HPDE6-E6E7 (cell line): ENCODE measurements around the gene TSPAN5.
"Not testable (repeated sequence)": the region's sequence is repeated elsewhere in the genome, so short reads cannot be mapped to it uniquely, and the experiment has no call there.

ENCODE experiments used
- DNase-seq: peaks from one replicate; pipeline ENCODE4 v3.0.0; 2011; ENCODE audit warnings: missing footprints; ENCODE audit errors: extremely low spot score

Gene TSPAN5

DNA sequence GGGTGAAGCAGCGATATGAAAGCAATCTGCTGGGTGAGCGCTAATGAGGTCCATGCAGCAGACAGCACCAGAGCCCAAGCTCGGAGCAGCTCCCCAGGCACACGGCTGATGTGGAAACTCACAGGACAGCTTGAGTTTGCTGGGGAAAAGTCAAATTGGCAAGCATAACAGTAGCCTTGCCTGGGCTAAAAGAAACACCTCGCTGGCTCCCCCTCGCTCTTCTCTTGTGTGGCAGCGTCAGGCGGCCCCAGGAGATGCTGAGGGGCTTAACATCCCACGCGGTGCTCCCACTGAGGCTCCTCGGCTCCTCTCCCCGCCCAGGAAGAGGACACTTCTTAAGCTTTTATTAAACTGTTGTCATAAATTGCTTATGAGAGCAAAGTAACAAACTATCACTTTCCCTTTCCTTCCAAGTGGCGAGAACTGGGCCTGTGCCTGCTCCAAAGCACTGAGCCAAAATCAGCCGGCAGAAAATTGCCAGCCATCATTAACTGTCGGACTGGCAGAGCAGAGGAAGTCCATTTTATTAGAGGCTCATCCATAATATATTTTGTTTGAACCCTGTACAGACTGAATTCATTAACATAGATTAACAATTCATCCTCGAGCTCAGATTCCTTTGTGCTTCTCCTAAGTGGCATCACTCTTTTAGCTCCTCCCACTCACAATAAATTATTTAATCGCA is 111.4 kb downstream of the TSPAN5 start:
- DNase-seq, result no peak

- no peak for DNase-seq
Observed at GRCh38 chr4:98544818-98545414, 113.5 kb downstream of the TSPAN5 start.

GRCh38 chr4:98544141-98544817 is 114.1 kb downstream of the TSPAN5 start:
- no peak for DNase-seq

GRCh38 chr4:98542011-98542410 is 116.4 kb downstream of the TSPAN5 start:
- no peak for DNase-seq

- no peak for DNase-seq
Observed at GRCh38 chr4:98540803-98541202, 117.6 kb downstream of the TSPAN5 start.

GRCh38 chr4:98539741-98540140 is 118.7 kb downstream of the TSPAN5 start:
- DNase-seq, result no peak

- no peak for DNase-seq
Observed at GRCh38 chr4:98539299-98539698, 119.1 kb downstream of the TSPAN5 start.

DNA sequence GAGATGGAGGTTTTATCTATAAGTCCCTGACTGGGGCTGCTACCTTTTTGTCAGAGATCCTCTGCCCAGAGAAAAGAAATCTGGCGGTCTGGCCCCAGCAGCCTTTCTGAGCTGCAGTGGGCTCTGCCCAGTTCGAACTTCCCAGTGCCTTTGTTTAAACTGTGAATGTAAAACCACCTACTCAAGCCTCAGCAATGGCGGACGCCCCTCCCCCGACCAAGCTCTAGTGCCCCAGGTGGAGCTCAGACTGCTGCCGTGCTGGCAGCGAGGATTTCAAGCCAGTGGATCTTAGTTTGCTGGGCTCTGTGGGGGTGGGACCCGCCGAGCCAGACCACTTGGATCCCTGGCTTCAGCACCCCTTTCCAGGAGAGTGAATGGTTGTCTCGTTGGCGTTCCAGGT is 121.8 kb downstream of the TSPAN5 start:
- no peak for DNase-seq

DNA sequence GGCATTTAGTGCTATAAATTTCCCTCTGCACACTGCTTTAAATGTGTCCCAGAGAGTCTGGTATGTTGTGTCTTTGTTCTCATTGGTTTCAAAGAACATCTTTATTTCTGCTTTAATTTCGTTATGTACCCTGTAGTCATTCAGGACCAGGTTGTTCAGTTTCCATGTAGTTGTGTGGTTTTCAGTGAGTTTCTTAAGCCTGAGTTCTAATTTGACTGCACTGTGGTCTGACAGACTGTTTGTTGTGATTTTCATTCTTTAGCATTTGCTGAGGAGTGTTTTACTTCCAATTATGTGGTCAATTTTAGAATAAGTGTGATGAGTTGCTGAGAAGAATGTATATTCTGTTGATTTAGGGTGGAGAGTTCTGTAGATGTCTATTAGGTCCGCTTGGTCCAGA is 124.3 kb downstream of the TSPAN5 start:
- not testable (repeated sequence) for DNase-seq

GRCh38 chr4:98530572-98530971 is 127.8 kb downstream of the TSPAN5 start:
- DNase-seq, result no peak

DNA sequence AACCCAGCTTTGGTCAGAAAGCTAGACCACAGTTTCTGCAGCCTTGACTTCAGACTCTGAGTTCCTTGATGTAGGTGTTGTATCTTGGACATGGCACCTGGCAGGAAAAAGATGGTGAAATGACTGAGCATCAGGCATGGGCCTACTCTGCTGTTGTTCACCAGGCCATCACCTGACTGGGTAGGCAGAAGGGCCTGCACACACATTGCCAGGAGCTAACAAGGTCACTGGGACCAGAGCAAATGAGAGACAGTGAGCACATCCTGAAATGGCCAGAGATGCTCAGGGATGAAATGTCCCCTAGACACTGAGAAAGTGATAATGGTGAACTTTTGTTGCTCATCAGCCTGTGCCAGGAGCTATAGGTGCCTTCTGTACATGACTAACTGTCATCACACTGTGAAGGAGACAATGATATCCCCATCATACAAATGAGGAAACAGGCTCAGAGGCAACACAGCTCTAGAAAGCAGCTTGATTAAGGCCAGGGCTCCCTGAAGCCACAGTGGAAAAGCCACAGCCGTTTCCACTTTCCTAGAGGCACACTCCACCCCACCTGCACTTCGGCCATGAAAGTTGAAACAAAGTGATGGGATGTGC is 128.3 kb downstream of the TSPAN5 start:
- DNase-seq, result no peak

GRCh38 chr4:98528882-98529281 is 129.5 kb downstream of the TSPAN5 start:
- DNase-seq, result no peak

DNA sequence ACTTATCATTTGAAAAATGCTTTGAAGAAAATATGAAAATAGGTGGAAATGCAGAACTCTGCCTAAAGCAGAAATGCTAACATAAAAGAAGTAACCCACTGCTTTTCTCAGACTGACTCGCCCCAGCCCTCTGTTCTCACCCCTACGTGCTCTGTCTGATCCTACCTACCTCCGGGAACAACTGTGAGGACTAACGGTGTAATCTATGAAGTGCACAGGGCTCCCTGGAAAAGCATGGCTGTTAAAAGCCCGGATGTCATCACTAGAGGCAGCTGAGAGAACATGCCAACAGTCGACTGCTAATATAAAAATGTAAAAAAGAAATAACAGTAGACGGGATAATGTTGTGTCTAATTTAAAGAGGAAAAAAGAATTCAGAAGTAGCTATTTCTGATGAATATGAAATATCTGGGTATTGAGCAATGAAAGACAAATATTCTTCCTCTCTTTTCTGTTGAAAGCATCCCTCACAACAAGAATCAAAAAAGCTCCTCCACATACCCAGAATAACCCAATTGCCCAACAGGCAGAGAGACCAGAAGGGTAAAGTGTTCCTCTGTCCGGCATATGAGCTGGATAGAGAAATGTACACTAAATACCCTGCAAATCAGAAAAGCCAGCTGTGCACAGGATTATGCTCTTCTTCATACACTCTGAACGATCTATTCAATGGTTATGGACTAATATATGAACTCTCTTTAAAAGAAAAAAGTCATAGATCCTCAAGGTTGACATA is 130.7 kb downstream of the TSPAN5 start:
- DNase-seq, result no peak

GRCh38 chr4:98524230-98524629 is 134.2 kb downstream of the TSPAN5 start:
- no peak for DNase-seq

- peak; percentile 47 for DNase-seq
Observed at GRCh38 chr4:98522636-98523395, 135.6 kb downstream of the TSPAN5 start.

DNA sequence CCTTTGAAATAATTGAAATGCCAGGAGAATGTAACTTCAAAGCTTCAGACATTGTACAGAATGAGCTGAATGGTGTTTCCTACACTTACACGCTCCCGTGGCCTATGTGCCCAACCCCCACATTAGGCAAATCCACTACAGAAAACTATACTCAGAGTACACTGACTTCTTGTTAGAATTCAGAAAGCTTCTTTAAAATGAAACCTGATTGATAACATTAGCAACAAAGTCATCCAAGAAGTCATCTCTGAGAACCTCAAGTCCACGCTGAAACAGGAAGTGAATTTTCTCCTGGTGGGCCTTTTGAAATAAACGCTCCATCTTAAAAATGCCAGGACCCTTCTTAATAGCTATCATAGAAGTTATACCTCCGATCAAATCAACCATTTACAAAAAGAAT is 136.3 kb downstream of the TSPAN5 start:
- no peak for DNase-seq

DNA sequence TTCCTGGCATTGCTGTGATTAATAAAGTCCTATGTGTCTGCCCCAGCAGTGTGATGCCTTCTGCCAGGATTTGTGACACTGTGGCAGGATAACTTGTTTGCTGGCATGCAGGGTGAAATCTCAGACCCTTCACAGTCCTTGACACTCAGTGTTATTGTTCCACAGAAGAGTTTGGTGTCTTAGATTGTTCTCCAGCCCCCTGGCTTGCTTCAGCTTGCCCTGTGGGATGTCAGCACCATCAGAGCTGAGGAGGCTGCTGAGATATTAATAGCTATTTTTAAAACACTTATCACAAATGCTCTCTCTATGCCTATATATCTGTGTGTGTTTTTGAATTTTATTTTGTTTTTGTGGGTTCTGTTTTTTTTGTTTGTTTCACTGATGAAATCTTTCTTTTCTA is 136.9 kb downstream of the TSPAN5 start:
- DNase-seq, result no peak

DNA sequence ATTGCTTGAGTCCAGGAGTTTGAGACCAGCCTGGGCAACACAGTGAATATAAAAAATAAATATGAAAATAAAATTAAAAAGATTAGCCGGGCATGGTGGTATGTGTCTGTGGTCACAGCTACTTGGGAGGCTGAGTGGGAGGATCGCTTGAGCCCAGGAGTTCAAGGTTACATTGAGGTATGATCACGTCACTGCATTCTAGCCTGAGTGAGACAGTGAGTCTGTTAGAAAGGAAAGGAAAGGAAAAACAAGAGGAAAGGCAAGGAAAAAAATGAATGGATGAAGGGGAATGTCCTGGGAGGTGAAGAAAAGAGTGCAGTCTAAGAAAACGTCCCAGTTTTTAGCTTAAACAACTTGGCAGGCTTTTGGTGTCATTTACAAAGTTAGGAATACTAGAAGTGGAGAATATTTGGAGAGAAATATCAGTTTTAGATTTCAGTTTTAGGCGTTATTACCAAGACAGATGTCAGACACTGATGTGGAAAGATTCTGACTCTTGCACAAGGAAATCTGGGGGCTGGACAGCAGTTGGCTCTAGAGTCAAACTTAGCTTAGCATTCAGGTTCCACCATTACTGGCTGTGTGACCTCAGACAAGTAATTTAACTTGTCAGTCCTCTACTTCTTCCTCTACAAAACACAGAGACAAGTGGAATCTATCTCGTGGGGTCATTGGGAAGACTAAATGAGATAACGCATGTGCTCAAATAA is 139.0 kb downstream of the TSPAN5 start:
- no peak for DNase-seq

GRCh38 chr4:98518559-98519267 is 139.7 kb downstream of the TSPAN5 start:
- DNase-seq, result no peak
